GM13977 (cell line): ENCODE results near the gene CDH4.

ENCODE experiments used
- DNase-seq: peaks from one replicate; pipeline ENCODE4 v3.0.0; 2012; ENCODE audit warnings: low spot score
- in situ Hi-C: fragments of 300-500 bp; cut with MboI; formaldehyde crosslinking; loops from one replicate; pipeline ENCODE4 v1.12.0; 2022; ENCODE audit warnings: low sequenced_read_pairs, low pct_unique_long_range_greater_than_20kb, mixed read lengths, inconsistent platforms; ENCODE audit not compliant: unreplicated experiment
- TF ChIP-seq, protein P1 (sequence below): IDR thresholded peaks from 2 replicates; pipeline ENCODE4 v1.5.1; 2012; ENCODE audit warnings: mild to moderate bottlenecking, control low read depth; ENCODE audit not compliant: insufficient read depth; ENCODE audit errors: extremely low read depth, missing control alignments

CDH4 gene

DNA sequence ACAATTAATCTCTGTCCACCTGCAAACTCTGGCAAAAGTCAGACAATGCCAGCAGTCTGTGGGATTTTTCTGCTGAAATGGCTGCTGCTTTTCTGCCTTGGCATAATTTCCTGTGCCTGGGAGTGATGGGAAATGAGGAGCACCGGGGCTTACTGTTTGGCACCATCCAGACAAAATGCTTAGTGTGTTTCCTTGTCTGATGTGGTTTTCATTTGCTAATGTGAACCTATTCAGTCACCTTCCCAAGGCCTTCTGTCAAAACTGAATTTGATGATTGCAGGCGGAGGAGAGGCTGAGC is 56.4 kb downstream of the CDH4 start:
- in situ Hi-C loops: no loop called here
- TF ChIP-seq, protein P1, sequence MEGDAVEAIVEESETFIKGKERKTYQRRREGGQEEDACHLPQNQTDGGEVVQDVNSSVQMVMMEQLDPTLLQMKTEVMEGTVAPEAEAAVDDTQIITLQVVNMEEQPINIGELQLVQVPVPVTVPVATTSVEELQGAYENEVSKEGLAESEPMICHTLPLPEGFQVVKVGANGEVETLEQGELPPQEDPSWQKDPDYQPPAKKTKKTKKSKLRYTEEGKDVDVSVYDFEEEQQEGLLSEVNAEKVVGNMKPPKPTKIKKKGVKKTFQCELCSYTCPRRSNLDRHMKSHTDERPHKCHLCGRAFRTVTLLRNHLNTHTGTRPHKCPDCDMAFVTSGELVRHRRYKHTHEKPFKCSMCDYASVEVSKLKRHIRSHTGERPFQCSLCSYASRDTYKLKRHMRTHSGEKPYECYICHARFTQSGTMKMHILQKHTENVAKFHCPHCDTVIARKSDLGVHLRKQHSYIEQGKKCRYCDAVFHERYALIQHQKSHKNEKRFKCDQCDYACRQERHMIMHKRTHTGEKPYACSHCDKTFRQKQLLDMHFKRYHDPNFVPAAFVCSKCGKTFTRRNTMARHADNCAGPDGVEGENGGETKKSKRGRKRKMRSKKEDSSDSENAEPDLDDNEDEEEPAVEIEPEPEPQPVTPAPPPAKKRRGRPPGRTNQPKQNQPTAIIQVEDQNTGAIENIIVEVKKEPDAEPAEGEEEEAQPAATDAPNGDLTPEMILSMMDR: no peak
- no peak for DNase-seq

DNA sequence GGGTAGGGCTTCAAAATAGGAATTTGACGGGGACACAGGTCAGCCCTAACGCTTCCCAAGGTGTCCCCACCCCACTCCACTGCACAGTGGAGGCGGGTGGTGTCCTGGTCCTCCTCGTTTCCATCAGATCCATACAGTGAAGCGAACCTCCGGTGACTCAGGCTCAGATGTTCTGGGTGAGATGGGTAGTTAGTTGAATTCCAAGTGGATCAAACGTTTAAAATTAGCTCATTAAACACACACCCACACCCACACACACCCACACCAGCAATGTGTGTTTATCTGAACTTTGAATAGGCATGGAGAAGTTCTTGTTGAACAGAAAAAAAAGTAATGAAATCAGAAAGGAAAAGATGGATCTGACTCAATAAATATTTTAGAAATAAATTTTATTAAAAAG is 58.9 kb downstream of the CDH4 start:
- in situ Hi-C loops: no loop called here
- DNase-seq: no peak
- TF ChIP-seq, protein P1: no peak

DNA sequence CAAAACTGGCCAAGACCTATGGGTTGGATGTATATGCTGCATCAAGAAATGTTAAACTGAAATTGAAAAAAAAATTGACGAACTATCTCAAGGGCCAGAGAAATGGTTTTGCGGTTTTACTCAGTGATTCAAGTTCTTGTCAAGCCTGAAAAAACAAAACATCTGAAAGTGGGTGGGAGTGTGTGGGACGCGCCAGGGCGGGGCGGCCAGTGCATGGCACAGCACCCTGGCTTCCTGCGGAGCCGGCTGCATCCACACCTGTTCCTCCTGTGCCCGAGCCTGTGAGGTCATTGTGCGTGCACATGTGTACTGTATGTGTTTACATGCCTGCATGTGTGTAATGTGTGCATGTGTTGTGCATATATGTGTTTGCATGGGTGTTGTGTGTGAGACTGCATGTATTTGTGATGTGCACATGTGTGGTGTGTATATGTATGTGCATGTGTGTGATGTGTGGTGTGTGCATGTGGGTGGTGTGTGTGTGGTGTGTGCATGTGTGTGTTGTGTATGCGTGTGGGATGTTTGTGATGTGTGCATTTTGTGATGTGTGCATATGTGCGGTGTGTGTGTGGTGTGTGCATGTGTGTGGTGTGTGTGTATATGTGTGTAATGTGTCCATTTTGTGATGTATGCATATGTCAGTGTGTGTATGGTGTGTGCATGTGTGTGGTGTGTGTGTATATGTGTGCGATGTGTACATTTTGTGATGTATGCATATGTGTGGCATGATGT is 59.8 kb downstream of the CDH4 start:
- DNase-seq: no peak
- TF ChIP-seq, protein P1: no peak
- in situ Hi-C loops: no loop called here

DNA sequence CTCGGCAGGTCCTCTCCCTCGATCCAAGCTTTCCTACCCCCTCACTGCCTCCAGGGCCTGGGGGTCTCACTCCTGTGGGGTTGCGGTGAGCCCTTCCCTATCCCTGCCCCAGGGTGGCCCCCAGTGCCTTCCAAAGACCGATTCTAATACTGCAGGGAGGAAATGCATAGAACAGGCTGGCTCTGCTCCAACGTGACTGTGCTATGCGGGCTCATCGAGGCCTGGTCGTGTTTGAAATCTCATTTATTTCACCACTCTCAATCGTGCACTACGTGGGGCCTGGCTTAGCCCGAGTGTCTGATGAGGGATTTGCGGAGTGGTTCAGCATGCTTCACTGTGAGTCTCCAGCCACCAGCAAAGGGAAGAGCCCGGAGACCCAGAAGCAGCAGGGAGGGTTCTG is 60.9 kb downstream of the CDH4 start:
- TF ChIP-seq, protein P1: no peak
- in situ Hi-C loops: no loop called here
- DNase-seq: no peak

DNA sequence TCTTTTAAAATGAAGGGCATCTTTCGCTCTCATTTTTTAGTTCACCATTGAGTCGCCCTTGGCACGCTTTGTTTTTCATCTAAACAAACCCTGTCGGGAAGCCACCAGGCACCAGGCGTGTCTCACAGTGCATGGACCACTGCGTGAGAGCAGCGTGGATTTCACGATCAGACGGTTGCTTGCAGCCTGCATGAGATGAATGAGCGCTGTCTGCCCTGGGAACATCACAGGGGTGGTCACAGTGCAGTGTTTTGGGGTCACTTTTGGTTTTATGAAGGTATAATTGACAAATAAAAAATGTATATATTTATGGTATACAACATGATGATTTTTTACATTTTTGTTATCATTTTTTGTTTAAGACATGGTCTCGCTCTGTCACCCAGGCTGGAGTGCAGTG is 61.3 kb downstream of the CDH4 start:
- DNase-seq: no peak
- in situ Hi-C loops: no loop called here
- TF ChIP-seq, protein P1: no peak

DNA sequence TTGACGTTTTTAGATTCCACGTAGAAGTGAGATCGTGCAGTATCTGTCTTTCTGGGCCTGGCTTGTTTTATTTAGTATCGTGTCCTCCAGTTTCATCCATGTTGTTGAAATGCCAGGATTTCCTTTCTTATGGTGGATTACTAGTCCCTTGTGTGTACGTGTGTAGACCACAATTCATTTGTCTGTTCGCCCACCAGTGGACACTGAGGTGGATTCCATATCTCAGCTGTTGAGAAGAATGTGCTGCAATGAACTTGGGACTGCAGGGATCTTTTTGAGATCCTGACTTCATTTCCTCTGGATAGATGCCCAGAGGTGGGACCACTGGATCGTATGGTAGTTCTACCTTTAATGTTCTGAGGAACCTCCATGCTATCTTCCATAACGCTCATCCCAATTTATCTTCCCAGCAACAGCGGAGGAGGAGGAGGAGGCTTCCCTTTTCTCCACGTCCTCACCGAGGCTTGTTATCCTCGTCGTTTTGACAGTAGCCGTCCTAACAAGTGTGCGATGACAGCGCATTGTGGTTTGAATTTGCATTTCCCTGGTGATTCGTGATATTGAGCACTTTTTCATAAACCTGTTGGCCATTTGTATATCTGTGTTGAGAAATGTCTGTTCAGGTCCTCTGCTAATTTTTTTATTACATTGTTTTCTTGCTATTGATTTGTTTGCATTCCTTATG is 62.4 kb downstream of the CDH4 start:
- DNase-seq: no peak
- TF ChIP-seq, protein P1: no peak
- in situ Hi-C loops: no loop called here
